Measurements from ENCODE around the gene KCNK7. TPM values are rescaled to one million over a fixed set of nuclear protein-coding genes. Genes with fewer than 3 reads are reported as not detected.

KCNK7 gene
- total and polyA plus RNA-seq, 2 donors (not counting 3 experiments of a cell fraction or from before 2014, with no cell fraction given) = 0.17 to 0.60 TPM

DNA sequence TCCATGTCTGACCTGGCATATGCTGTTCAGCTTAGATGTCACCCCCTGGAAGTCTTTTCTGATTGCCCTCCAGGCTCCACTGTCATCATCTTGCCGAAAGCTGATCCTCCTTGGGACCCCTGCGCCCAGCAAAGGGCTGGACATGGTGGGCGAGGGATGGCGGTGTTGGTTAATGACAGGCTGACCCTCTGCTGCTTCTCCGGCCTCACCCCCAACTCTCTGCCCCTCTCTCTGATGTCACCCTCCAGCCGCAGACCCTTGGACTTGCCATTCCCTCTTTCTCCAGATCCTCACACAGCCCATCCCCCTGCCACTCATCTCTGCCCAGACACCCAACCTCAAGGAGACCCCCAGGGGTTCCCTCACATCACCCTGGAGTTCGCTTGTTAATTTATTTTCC lies 17.5 kb downstream of the KCNK7 start:
- CTCF ChIA-PET = interaction anchor here (3.9 to 9.7 kb wide), 2 partner anchors 12 to 37 kb away, joined by 22 to 167 read pairs; no protein-coding TSS in a partner anchor
- no TSS peak for BruUV-seq (replicated peaks)
- H4K20me1 ChIP-seq (replicated peaks; ENCODE audit: control insufficient read depth, extremely low read depth, insufficient read depth, low read length) = no peaks in the 10 kb centered on the region
- H3K9me1 ChIP-seq (replicated peaks; ENCODE audit: control insufficient read depth, extremely low read depth, insufficient read depth, low read length) = no peaks in the 10 kb centered on the region
- TF ChIP-seq, protein P1, sequence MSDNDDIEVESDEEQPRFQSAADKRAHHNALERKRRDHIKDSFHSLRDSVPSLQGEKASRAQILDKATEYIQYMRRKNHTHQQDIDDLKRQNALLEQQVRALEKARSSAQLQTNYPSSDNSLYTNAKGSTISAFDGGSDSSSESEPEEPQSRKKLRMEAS (IDR thresholded peaks at IDR 0.05; ENCODE audit: insufficient read depth, insufficient read length) = no peak
- no peak for TF ChIP-seq POLR2A (IDR thresholded peaks at IDR 0.05; ENCODE audit: low read depth, low read length)
- no peak for TF ChIP-seq GATA2 (IDR thresholded peaks at IDR 0.05; ENCODE audit: insufficient read depth, insufficient read length, low read depth, low read length)
- TF ChIP-seq POLR2AphosphoS5 (IDR thresholded peaks at IDR 0.05; ENCODE audit: insufficient read depth, low read depth, low read length) = no peak
- TF ChIP-seq, protein P2, sequence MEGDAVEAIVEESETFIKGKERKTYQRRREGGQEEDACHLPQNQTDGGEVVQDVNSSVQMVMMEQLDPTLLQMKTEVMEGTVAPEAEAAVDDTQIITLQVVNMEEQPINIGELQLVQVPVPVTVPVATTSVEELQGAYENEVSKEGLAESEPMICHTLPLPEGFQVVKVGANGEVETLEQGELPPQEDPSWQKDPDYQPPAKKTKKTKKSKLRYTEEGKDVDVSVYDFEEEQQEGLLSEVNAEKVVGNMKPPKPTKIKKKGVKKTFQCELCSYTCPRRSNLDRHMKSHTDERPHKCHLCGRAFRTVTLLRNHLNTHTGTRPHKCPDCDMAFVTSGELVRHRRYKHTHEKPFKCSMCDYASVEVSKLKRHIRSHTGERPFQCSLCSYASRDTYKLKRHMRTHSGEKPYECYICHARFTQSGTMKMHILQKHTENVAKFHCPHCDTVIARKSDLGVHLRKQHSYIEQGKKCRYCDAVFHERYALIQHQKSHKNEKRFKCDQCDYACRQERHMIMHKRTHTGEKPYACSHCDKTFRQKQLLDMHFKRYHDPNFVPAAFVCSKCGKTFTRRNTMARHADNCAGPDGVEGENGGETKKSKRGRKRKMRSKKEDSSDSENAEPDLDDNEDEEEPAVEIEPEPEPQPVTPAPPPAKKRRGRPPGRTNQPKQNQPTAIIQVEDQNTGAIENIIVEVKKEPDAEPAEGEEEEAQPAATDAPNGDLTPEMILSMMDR (IDR thresholded peaks at IDR 0.05; ENCODE audit: extremely low read depth in 1 of 2, insufficient read depth in 1 of 2, low read depth in 1 of 2, low read length in 2 of 2) = no peak
- TF ChIP-seq FOS (IDR thresholded peaks at IDR 0.05; ENCODE audit: borderline replicate concordance, insufficient read depth, low read length) = no peak
- no peak for TF ChIP-seq MYC (IDR thresholded peaks at IDR 0.05; ENCODE audit: low read depth, low read length)
- TF ChIP-seq JUN (IDR thresholded peaks at IDR 0.05; ENCODE audit: borderline replicate concordance, insufficient read depth, insufficient read length, low read depth) = no peak
- TF ChIP-seq EZH2 (IDR thresholded peaks at IDR 0.05; ENCODE audit: borderline replicate concordance, low read depth, low read length, severe bottlenecking) = no peak
- H3K9me3 ChIP-seq (replicated peaks; ENCODE audit: control insufficient read depth, insufficient read depth, low read length) = no peaks in the 10 kb centered on the region
- FAIRE-seq = no peak
- H3K4me2 ChIP-seq (ENCODE audit: insufficient read depth, low read length) = no peak overlapping the region
- DNase-seq (ENCODE audit: low read depth, low spot score) = no peak
- H3K36me3 ChIP-seq (ENCODE audit: control insufficient read depth in 2 of 2, extremely low read depth in 1 of 2, insufficient read depth in 2 of 2, low read length in 2 of 2) = no peaks in the 10 kb centered on the region
- H3K9ac ChIP-seq (replicated peaks; ENCODE audit: extremely low read depth, insufficient read depth, low read length) = no peak overlapping the region
- H2AFZ ChIP-seq (ENCODE audit: low read depth, low read length) = no peak overlapping the region
- peaks cover 6% of the 10 kb centered on the region for H3K79me2 ChIP-seq (ENCODE audit: control insufficient read depth, insufficient read depth, low read length)
- no peaks in the 10 kb centered on the region for H3K27me3 ChIP-seq (ENCODE audit: control insufficient read depth in 2 of 2, insufficient read depth in 2 of 2, low read length in 2 of 2)
- H3K4me3 ChIP-seq (replicated peaks in 1 of 3; ENCODE audit: insufficient read depth in 1 of 3, low read depth in 1 of 3, low read length in 3 of 3) = no peak overlapping the region
- POLR2A ChIA-PET = no interaction called here
- intact Hi-C loops (cut with micrococcal nuclease) (no loop called here), dilution Hi-C loops (cut with MboI; ENCODE audit: extremely low pct_ligation_motif_present, low sequenced_read_pairs) (no loop called here)
- no peak overlapping the region for H3K27ac ChIP-seq (ENCODE audit: insufficient read depth, low read depth, low read length)
- H3K4me1 ChIP-seq (ENCODE audit: control insufficient read depth, extremely low read depth, insufficient read depth, low read length) = peaks cover 34% of the 10 kb centered on the region

Data from endothelial cell of umbilical vein (primary cell).